Astrocyte (in vitro differentiated cells and primary cell): ENCODE results near the gene SAAL1. TPM values are rescaled to one million over a fixed set of nuclear protein-coding genes. Genes with fewer than 3 reads are reported as not detected.

ENCODE experiments used
- DNase-seq: peaks from one replicate; pipeline ENCODE4 v3.0.0-alpha.2; 2010; ENCODE audit warnings: low read depth
- FAIRE-seq: peaks from 2 replicates; lab custom pipeline; 2011; peaks lifted over from hg19 to GRCh38; lab: Jason Lieb, UNC
- H2AFZ ChIP-seq: 2 replicates; pipeline ENCODE4 v1.6.0; 2012; ENCODE audit warnings: low read depth, low read length, inconsistent platforms
- H3K27ac ChIP-seq: 2 replicates; pipeline ENCODE4 v1.5.1; 2011; ENCODE audit warnings: low read depth, low read length, inconsistent platforms
- H3K27me3 ChIP-seq: 2 replicates; pipeline ENCODE4 v1.6.0; 2011; ENCODE audit warnings: low read length, inconsistent platforms; ENCODE audit not compliant: insufficient read depth
- H3K36me3 ChIP-seq: 2 replicates; pipeline ENCODE4 v1.5.1; 2011; ENCODE audit warnings: low read length, inconsistent platforms; ENCODE audit not compliant: insufficient read depth
- H3K4me1 ChIP-seq: 2 replicates; pipeline ENCODE4 v1.5.1; 2011; ENCODE audit warnings: low read length, inconsistent platforms; ENCODE audit not compliant: insufficient read depth
- H3K4me2 ChIP-seq: 2 replicates; pipeline ENCODE4 v1.6.0; 2012; ENCODE audit warnings: low read length, inconsistent platforms
- H3K4me3 ChIP-seq: 2 replicates; pipeline ENCODE4 v1.5.1; 2011; ENCODE audit warnings: low read depth, mild to moderate bottlenecking, low read length, inconsistent platforms; ENCODE audit not compliant: insufficient read depth
- H3K79me2 ChIP-seq: 2 replicates; pipeline ENCODE4 v1.6.0; 2012; ENCODE audit warnings: mild to moderate bottlenecking, low read length, inconsistent platforms; ENCODE audit not compliant: insufficient read depth
- H3K9ac ChIP-seq: 2 replicates; pipeline ENCODE4 v1.6.0; 2012; ENCODE audit warnings: mild to moderate bottlenecking, low read length, inconsistent platforms
- H3K9me3 ChIP-seq: 2 replicates; pipeline ENCODE4 v1.5.1; 2012; ENCODE audit warnings: low read depth, mild to moderate bottlenecking, low read length, inconsistent platforms; ENCODE audit not compliant: insufficient read depth
- H4K20me1 ChIP-seq: 2 replicates; pipeline ENCODE4 v1.6.0; 2012; ENCODE audit warnings: low read length, inconsistent platforms; ENCODE audit not compliant: insufficient read depth
- H3K27ac Mint-ChIP-seq: one replicate; pipeline ENCODE4 v1.8.0; 2021; ENCODE audit warnings: mild to moderate bottlenecking, mixed read lengths; ENCODE audit not compliant: unreplicated experiment
- H3K27me3 Mint-ChIP-seq: one replicate; pipeline ENCODE4 v1.8.0; 2021; ENCODE audit warnings: low read depth, mixed read lengths; ENCODE audit not compliant: unreplicated experiment
- H3K36me3 Mint-ChIP-seq: one replicate; pipeline ENCODE4 v1.8.0; 2021; ENCODE audit warnings: low read depth, mixed read lengths; ENCODE audit not compliant: unreplicated experiment
- H3K4me1 Mint-ChIP-seq: one replicate; pipeline ENCODE4 v1.8.0; 2021; ENCODE audit warnings: low read depth, mixed read lengths; ENCODE audit not compliant: unreplicated experiment
- H3K4me3 Mint-ChIP-seq: one replicate; pipeline ENCODE4 v1.8.0; 2021; ENCODE audit warnings: mild to moderate bottlenecking, moderate library complexity, mixed read lengths; ENCODE audit not compliant: unreplicated experiment
- H3K9me3 Mint-ChIP-seq: one replicate; pipeline ENCODE4 v1.8.0; 2021; ENCODE audit warnings: mild to moderate bottlenecking, mixed read lengths; ENCODE audit not compliant: unreplicated experiment
- CTCF ChIP-seq: IDR thresholded peaks from 2 replicates; pipeline ENCODE4 v1.5.1; 2011; ENCODE audit warnings: low read depth, mild to moderate bottlenecking, inconsistent platforms, low read length, moderate library complexity; ENCODE audit not compliant: insufficient read depth
- EZH2 ChIP-seq: IDR thresholded peaks from 2 replicates; pipeline ENCODE4 v1.6.1; 2012; ENCODE audit warnings: mild to moderate bottlenecking, low read length, inconsistent platforms; ENCODE audit not compliant: insufficient read depth
- total RNA-seq: library from RNA; stranded (reverse); gene quantifications from 2 replicates; pipeline ENCODE4 v1.2.1, GENCODE V29; 2021

Gene SAAL1
- total RNA-seq, 1 donor from 2014 or later = 13.1 TPM

- H3K9ac ChIP-seq = no peak overlapping the region
- Mint-ChIP-seq H3K4me3 (no peak overlapping the region), H3K27ac (no peak overlapping the region), H3K27me3 (no peaks in the 10 kb centered on the region), H3K9me3 (no peaks in the 10 kb centered on the region), H3K36me3 (peaks cover 2% of the 10 kb centered on the region), H3K4me1 (peaks cover 2% of the 10 kb centered on the region)
- peaks cover 59% of the 10 kb centered on the region for H3K79me2 ChIP-seq
- TF ChIP-seq CTCF = no peak
- no peak for TF ChIP-seq EZH2
- no peak for FAIRE-seq
- H2AFZ ChIP-seq = no peak overlapping the region
- DNase-seq = no peak
- H3K9me3 ChIP-seq = no peaks in the 10 kb centered on the region
- peaks cover 4% of the 10 kb centered on the region for H3K4me1 ChIP-seq
- peaks cover 6% of the 10 kb centered on the region for H4K20me1 ChIP-seq
- H3K4me3 ChIP-seq = no peak overlapping the region
- no peaks in the 10 kb centered on the region for H3K27me3 ChIP-seq
- no peak overlapping the region for H3K27ac ChIP-seq
- H3K36me3 ChIP-seq = peaks cover 19% of the 10 kb centered on the region
- H3K4me2 ChIP-seq = no peak overlapping the region
Observed at GRCh38 chr11:18100926-18101656, 4.8 kb downstream of the SAAL1 start.

- FAIRE-seq = no peak
- TF ChIP-seq CTCF = no peak
- no peak for TF ChIP-seq EZH2
- no peak overlapping the region for H2AFZ ChIP-seq
- H4K20me1 ChIP-seq = peaks cover 6% of the 10 kb centered on the region
- no peaks in the 10 kb centered on the region for H3K4me1 ChIP-seq
- H3K9me3 ChIP-seq = no peaks in the 10 kb centered on the region
- Mint-ChIP-seq H3K36me3 (peaks cover 13% of the 10 kb centered on the region), H3K4me1 (no peaks in the 10 kb centered on the region), H3K9me3 (no peaks in the 10 kb centered on the region), H3K27me3 (no peaks in the 10 kb centered on the region), H3K27ac (no peak overlapping the region), H3K4me3 (no peak overlapping the region)
- no peaks in the 10 kb centered on the region for H3K27me3 ChIP-seq
- no peak overlapping the region for H3K4me3 ChIP-seq
- H3K79me2 ChIP-seq = peaks cover 14% of the 10 kb centered on the region
- H3K36me3 ChIP-seq = peaks cover 29% of the 10 kb centered on the region
- no peak overlapping the region for H3K27ac ChIP-seq
- DNase-seq = no peak
- no peak overlapping the region for H3K4me2 ChIP-seq
- no peak overlapping the region for H3K9ac ChIP-seq
Observed at GRCh38 chr11:18093959-18094358, 11.9 kb downstream of the SAAL1 start.

GRCh38 chr11:18091731-18092130 lies 14.2 kb downstream of the SAAL1 start:
- FAIRE-seq (no peak), DNase-seq (peak; percentile 46)
- no peak overlapping the region for H2AFZ ChIP-seq
- H3K27ac ChIP-seq = no peak overlapping the region
- Mint-ChIP-seq H3K27me3 (no peaks in the 10 kb centered on the region), H3K27ac (no peak overlapping the region), H3K36me3 (peaks cover 13% of the 10 kb centered on the region), H3K4me3 (no peak overlapping the region), H3K4me1 (peaks cover 5% of the 10 kb centered on the region), H3K9me3 (no peaks in the 10 kb centered on the region)
- H3K9ac ChIP-seq = no peak overlapping the region
- peaks cover 4% of the 10 kb centered on the region for H4K20me1 ChIP-seq
- no peaks in the 10 kb centered on the region for H3K27me3 ChIP-seq
- no peak overlapping the region for H3K4me3 ChIP-seq
- no peak overlapping the region for H3K4me2 ChIP-seq
- H3K36me3 ChIP-seq = peaks cover 33% of the 10 kb centered on the region
- no peaks in the 10 kb centered on the region for H3K4me1 ChIP-seq
- H3K9me3 ChIP-seq = no peaks in the 10 kb centered on the region
- no peaks in the 10 kb centered on the region for H3K79me2 ChIP-seq
- TF ChIP-seq CTCF = no peak
